ENCODE results near the gene KCNK10. TPM values are rescaled to one million over a fixed set of nuclear protein-coding genes. Genes with fewer than 3 reads are reported as not detected.

The KCNK10 gene
- total and polyA plus RNA-seq, 10 of the 15 experiments (the other 5 are each of a cell fraction or from before 2014, with no cell fraction given): 0.01 to 0.06 (median 0.02) TPM; not detected in 7

DNA sequence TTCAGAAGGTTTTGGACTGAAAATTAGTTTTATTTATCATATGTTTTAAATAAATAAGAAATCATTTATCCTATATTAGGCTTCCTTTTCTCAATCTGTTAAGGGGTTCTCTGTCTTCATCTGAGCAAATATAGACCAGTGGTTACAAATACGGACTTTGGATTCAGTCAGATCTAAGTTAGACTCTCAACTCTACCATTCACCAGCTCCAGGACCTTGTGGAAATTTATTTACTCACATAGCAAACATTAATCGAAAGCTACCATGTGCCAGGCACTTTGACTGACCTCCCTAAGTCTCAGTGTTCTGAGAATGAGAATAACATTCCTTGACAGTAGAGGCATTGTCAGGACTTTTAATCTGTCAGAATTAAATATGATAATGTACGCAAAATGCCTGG, 22.3 kb downstream of the KCNK10 start:
- Histone ChIP-seq H3K9ac (ENCODE audit: control insufficient read depth, insufficient read depth, low read length) (no peak overlapping the region), H3K36me3 (ENCODE audit: control insufficient read depth in 2 of 2, insufficient read depth in 2 of 2, low read length in 1 of 2) (no peaks in the 10 kb centered on the region), H3K79me2 (ENCODE audit: control insufficient read depth, insufficient read depth, low read length) (no peaks in the 10 kb centered on the region), H2AFZ (ENCODE audit: control insufficient read depth, low read depth, low read length) (no peak overlapping the region), H4K20me1 (ENCODE audit: control insufficient read depth, insufficient read depth) (no peaks in the 10 kb centered on the region), H3K9me3 (replicated peaks; ENCODE audit: control insufficient read depth, insufficient read depth, low read length) (no peaks in the 10 kb centered on the region), H3K4me2 (ENCODE audit: control insufficient read depth, insufficient read depth) (no peak overlapping the region), H3K4me1 (ENCODE audit: control insufficient read depth, insufficient read depth, low read length) (no peaks in the 10 kb centered on the region), H3K27me3 (replicated peaks in 1 of 2; ENCODE audit: control insufficient read depth in 2 of 2, insufficient read depth in 2 of 2, low read length in 1 of 2) (no peaks in the 10 kb centered on the region; a peak in 1 of 4 replicates), H3K4me3 (no peak overlapping the region), H3K27ac (ENCODE audit: control insufficient read depth, insufficient read depth) (no peak overlapping the region)
- CTCF ChIA-PET: no interaction called here
- FAIRE-seq: no peak
- intact Hi-C loops (cut with micrococcal nuclease; ENCODE audit: unreplicated experiment) (no loop called here), in situ Hi-C loops (cut with MboI) (no loop called here)
- RAD21 ChIA-PET (ENCODE audit: unreplicated experiment): no interaction called here
- TF ChIP-seq, protein P1, sequence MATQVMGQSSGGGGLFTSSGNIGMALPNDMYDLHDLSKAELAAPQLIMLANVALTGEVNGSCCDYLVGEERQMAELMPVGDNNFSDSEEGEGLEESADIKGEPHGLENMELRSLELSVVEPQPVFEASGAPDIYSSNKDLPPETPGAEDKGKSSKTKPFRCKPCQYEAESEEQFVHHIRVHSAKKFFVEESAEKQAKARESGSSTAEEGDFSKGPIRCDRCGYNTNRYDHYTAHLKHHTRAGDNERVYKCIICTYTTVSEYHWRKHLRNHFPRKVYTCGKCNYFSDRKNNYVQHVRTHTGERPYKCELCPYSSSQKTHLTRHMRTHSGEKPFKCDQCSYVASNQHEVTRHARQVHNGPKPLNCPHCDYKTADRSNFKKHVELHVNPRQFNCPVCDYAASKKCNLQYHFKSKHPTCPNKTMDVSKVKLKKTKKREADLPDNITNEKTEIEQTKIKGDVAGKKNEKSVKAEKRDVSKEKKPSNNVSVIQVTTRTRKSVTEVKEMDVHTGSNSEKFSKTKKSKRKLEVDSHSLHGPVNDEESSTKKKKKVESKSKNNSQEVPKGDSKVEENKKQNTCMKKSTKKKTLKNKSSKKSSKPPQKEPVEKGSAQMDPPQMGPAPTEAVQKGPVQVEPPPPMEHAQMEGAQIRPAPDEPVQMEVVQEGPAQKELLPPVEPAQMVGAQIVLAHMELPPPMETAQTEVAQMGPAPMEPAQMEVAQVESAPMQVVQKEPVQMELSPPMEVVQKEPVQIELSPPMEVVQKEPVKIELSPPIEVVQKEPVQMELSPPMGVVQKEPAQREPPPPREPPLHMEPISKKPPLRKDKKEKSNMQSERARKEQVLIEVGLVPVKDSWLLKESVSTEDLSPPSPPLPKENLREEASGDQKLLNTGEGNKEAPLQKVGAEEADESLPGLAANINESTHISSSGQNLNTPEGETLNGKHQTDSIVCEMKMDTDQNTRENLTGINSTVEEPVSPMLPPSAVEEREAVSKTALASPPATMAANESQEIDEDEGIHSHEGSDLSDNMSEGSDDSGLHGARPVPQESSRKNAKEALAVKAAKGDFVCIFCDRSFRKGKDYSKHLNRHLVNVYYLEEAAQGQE (IDR thresholded peaks at IDR 0.05; ENCODE audit: low read depth, low read length): no peak
- no peak for TF ChIP-seq SMC3 (IDR thresholded peaks at IDR 0.05; ENCODE audit: borderline replicate concordance, low read length)
- no peak for DNase-seq (ENCODE audit: low read depth, low spot score)
- no TSS peak for BruUV-seq (replicated peaks)
- no peak for ATAC-seq
- POLR2A ChIA-PET: no interaction called here
- 67% methylated on average over 3 of the region's 3 CpGs for WGBS (ENCODE audit: insufficient coverage, insufficient replicate concordance, low lambda C conversion rate, missing lambda C conversion rate)
- SMC1A ChIA-PET (ENCODE audit: uncharacterized antibody, unreplicated experiment): no interaction called here

DNA sequence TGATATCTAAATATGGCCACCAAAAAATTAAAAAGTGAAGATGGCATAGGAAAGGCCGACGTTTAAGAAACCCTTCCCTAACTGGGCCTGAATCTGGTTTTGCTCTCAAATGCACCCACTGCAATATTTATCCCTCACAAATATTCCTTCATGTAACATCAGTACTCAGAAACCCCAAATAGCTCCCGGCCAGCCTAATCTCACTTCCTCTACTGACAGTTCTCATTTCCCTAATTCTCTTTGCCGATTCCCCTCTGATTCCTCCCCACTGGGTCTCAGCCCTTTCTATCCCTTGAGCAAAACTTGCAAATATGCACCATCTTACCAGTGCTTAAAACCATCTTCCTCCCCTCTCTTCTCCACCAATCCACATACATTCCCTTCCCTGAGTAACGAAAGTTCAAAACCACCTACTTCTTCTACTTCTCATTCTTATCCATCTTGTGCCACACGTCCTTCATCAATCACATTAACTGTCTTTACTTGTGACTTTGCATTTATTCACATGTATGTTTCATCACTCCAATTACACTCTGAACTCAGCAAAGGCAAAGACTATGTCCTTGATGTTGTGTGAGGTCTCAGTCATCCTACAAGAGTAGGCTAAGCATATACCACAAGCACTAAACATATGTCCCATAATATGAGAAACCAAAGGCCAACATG, 23.1 kb downstream of the KCNK10 start:
- RAD21 ChIA-PET (ENCODE audit: unreplicated experiment): no interaction called here
- intact Hi-C loops (cut with micrococcal nuclease; ENCODE audit: unreplicated experiment): no loop called here
- Histone ChIP-seq H2AFZ (ENCODE audit: control insufficient read depth, low read depth, low read length) (no peak overlapping the region), H3K4me3 (no peak overlapping the region; the same call in 1 of the 2 replicates), H4K20me1 (ENCODE audit: control insufficient read depth, insufficient read depth) (no peaks in the 10 kb centered on the region), H3K79me2 (ENCODE audit: control insufficient read depth, insufficient read depth, low read length) (no peaks in the 10 kb centered on the region), H3K4me2 (ENCODE audit: control insufficient read depth, insufficient read depth) (no peak overlapping the region), H3K4me1 (ENCODE audit: control insufficient read depth, insufficient read depth, low read length) (no peaks in the 10 kb centered on the region), H3K9me3 (replicated peaks; ENCODE audit: control insufficient read depth, insufficient read depth, low read length) (no peaks in the 10 kb centered on the region), H3K27ac (ENCODE audit: control insufficient read depth, insufficient read depth) (no peak overlapping the region), H3K36me3 (ENCODE audit: control insufficient read depth in 2 of 2, insufficient read depth in 2 of 2, low read length in 1 of 2) (no peaks in the 10 kb centered on the region), H3K9ac (ENCODE audit: control insufficient read depth, insufficient read depth, low read length) (no peak overlapping the region), H3K27me3 (replicated peaks in 1 of 2; ENCODE audit: control insufficient read depth in 2 of 2, insufficient read depth in 2 of 2, low read length in 1 of 2) (no peaks in the 10 kb centered on the region; a peak in 1 of 4 replicates)
- SMC1A ChIA-PET (ENCODE audit: uncharacterized antibody, unreplicated experiment): no interaction called here
- TF ChIP-seq FOXM1 (IDR thresholded peaks at IDR 0.05; ENCODE audit: low read depth, low read length): no peak
- TF ChIP-seq IKZF2 (IDR thresholded peaks at IDR 0.05): peak in 1 of 2 experiments; percentile 30; a peak in 2 of 4 replicates
- TF ChIP-seq ESRRA (IDR thresholded peaks at IDR 0.05; ENCODE audit: low read length): no peak
- peak; percentile 92 for TF ChIP-seq SPI1 (IDR thresholded peaks at IDR 0.05; ENCODE audit: borderline replicate concordance, insufficient read depth, low read depth, low read length)
- peak; percentile 50; the same call in 1 of the 2 replicates for TF ChIP-seq IRF4 (IDR thresholded peaks at IDR 0.05; ENCODE audit: low read depth, low read length)
- TF ChIP-seq GATAD2B (conservative IDR thresholded peaks at IDR 0.05; ENCODE audit: low read depth): no peak
- no peak for TF ChIP-seq NR2C1 (IDR thresholded peaks at IDR 0.05)
- no peak for TF ChIP-seq FOXK2 (IDR thresholded peaks at IDR 0.05)
- TF ChIP-seq DPF2 (IDR thresholded peaks at IDR 0.05): 0 out of 2 replicates have a peak, but pooled peaks have one; percentile 37
- WGBS (ENCODE audit: insufficient coverage, insufficient replicate concordance, low lambda C conversion rate, missing lambda C conversion rate): 8% methylated on average over 6 of the region's 6 CpGs
- DNase-seq (ENCODE audit: low read depth, low spot score) (no peak), ATAC-seq (peak; percentile 45), FAIRE-seq (no peak)
- BruUV-seq (replicated peaks): no TSS peak
- in situ Hi-C loops (cut with MboI): no loop called here
- POLR2A ChIA-PET: no interaction called here
- CTCF ChIA-PET: interaction anchor here (1.2 kb wide), 1 partner anchor 79 kb away, joined by 3 read pairs; no protein-coding TSS in a partner anchor
